Lower lobe of right lung (tissue), 2 donors: ENCODE measurements around the gene FPR1. TPM values are rescaled to one million over a fixed set of nuclear protein-coding genes. Genes with fewer than 3 reads are reported as not detected.
"Not testable (repeated sequence)": the region's sequence is repeated elsewhere in the genome, so short reads cannot be mapped to it uniquely, and the experiment has no call there.

Source experiments
- ATAC-seq, 2 donors: fragments of 200-7000 bp; cut with Tn5 transposase; one replicate each; pipeline ENCODE4 v1.9.1; 2020 to 2022; ENCODE audit warnings: mild to moderate bottlenecking in 2 of 2, moderate library complexity in 2 of 2
- DNase-seq: peaks from one replicate; pipeline ENCODE4 v3.0.0-alpha.2; 2020
- H3K27ac ChIP-seq: fragments of 200-600 bp; one replicate; pipeline ENCODE4 v1.8.0; 2022
- H3K27me3 ChIP-seq: fragments of 200-600 bp; one replicate; pipeline ENCODE4 v1.8.0; 2022; ENCODE audit warnings: low read depth
- H3K36me3 ChIP-seq: fragments of 200-600 bp; one replicate; pipeline ENCODE4 v1.8.0; 2022; ENCODE audit warnings: mild to moderate bottlenecking
- H3K4me1 ChIP-seq: fragments of 200-600 bp; one replicate; pipeline ENCODE4 v1.8.0; 2022
- H3K4me3 ChIP-seq: fragments of 200-600 bp; one replicate; pipeline ENCODE4 v1.8.0; 2022; ENCODE audit warnings: mild to moderate bottlenecking
- H3K9me3 ChIP-seq: fragments of 200-600 bp; one replicate; pipeline ENCODE4 v1.8.0; 2022
- CTCF ChIP-seq: fragments of 200-600 bp; IDR thresholded peaks from one replicate; pipeline ENCODE4 v1.8.0; 2022; ENCODE audit warnings: antibody characterized with exemption, mild to moderate bottlenecking
- intact Hi-C: fragments of 100-400 bp; cut with DNase I; formaldehyde crosslinking; loops from one replicate; pipeline ENCODE4 v1.11.0; 2022
- total RNA-seq: library from RNA; stranded (reverse); fragmentation: NEBNext Ultra II Directional; extraction: Animal tissue kit (Norgen Biotek cat#: 25700); gene quantifications from one replicate; pipeline ENCODE4 v1.2.1, GENCODE V29; 2021
- donor health status: DM: no; HTN: yes; CAD: no; lungs with severe emphysema.

The FPR1 gene
- total RNA-seq, 1 donor from 2014 or later, result 105 TPM

GRCh38 chr19:51742789-51743188 is 8.9 kb downstream of the FPR1 start:
- Histone ChIP-seq H3K36me3 (no peaks in the 10 kb centered on the region), H3K4me1 (no peaks in the 10 kb centered on the region), H3K9me3 (no peaks in the 10 kb centered on the region), H3K4me3 (no peak overlapping the region), H3K27ac (no peak overlapping the region), H3K27me3 (no peaks in the 10 kb centered on the region)
- DNase-seq (no peak), ATAC-seq (no peak)
- intact Hi-C loops, result no loop called here
- no peak for TF ChIP-seq CTCF

DNA sequence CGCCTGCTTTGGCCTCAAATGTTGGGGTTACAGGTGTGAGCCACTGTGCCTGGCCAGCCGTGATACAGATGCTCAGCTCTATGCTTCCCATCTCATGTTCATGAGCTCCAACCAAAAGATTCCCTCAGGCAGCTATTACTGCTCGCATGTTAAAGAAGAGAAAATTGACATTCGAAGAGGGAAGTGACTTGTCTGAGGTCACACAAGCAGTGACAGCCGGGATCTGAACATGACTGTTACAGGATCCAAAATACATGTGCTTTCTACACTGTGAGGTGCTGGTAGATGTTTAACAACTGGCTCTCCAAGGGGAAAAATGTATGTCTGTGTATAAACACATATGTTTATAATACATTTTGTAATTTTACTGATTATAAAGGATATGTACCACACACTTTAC is 11.3 kb downstream of the FPR1 start:
- Histone ChIP-seq H3K9me3 (no peaks in the 10 kb centered on the region), H3K4me3 (no peak overlapping the region), H3K36me3 (no peaks in the 10 kb centered on the region), H3K27ac (no peak overlapping the region), H3K27me3 (no peaks in the 10 kb centered on the region), H3K4me1 (peaks cover 5% of the 10 kb centered on the region)
- ATAC-seq (peak; percentile 5 to 42), DNase-seq (no peak)
- intact Hi-C loops, result no loop called here
- no peak for TF ChIP-seq CTCF

GRCh38 chr19:51739466-51740213 is 12.0 kb downstream of the FPR1 start:
- H3K4me3 ChIP-seq, result no peak overlapping the region
- peaks cover 5% of the 10 kb centered on the region for H3K4me1 ChIP-seq
- intact Hi-C loops, result no loop called here
- ATAC-seq (peak in 1 of 2 donors; percentile 13), DNase-seq (no peak)
- H3K27ac ChIP-seq, result no peak overlapping the region
- TF ChIP-seq CTCF, result no peak
- no peaks in the 10 kb centered on the region for H3K36me3 ChIP-seq
- no peaks in the 10 kb centered on the region for H3K9me3 ChIP-seq
- no peaks in the 10 kb centered on the region for H3K27me3 ChIP-seq

GRCh38 chr19:51738523-51738922 is 13.2 kb downstream of the FPR1 start:
- H3K9me3 ChIP-seq, H3K4me3 ChIP-seq, DNase-seq, intact Hi-C loops, H3K4me1 ChIP-seq, H3K27me3 ChIP-seq, ATAC-seq, H3K27ac ChIP-seq, H3K36me3 ChIP-seq: not testable (repeated sequence)

- no peaks in the 10 kb centered on the region for H3K36me3 ChIP-seq
- no peak for ATAC-seq
- H3K27ac ChIP-seq, result no peak overlapping the region
- TF ChIP-seq CTCF, result no peak
- no peak overlapping the region for H3K4me3 ChIP-seq
- peaks cover 5% of the 10 kb centered on the region for H3K4me1 ChIP-seq
- intact Hi-C loops, result no loop called here
- no peak for DNase-seq
- H3K27me3 ChIP-seq, result no peaks in the 10 kb centered on the region
- no peaks in the 10 kb centered on the region for H3K9me3 ChIP-seq
These were observed 13.8 kb downstream of the FPR1 start for GRCh38 chr19:51737924-51738323.

GRCh38 chr19:51737389-51737788 is 14.3 kb downstream of the FPR1 start:
- H3K4me3 ChIP-seq, result no peak overlapping the region
- no peaks in the 10 kb centered on the region for H3K36me3 ChIP-seq
- intact Hi-C loops, result no loop called here
- H3K9me3 ChIP-seq, result no peaks in the 10 kb centered on the region
- DNase-seq, result no peak
- no peak overlapping the region for H3K27ac ChIP-seq
- TF ChIP-seq CTCF, result no peak
- no peaks in the 10 kb centered on the region for H3K27me3 ChIP-seq
- peaks cover 5% of the 10 kb centered on the region for H3K4me1 ChIP-seq
- ATAC-seq, result no peak
